ENCODE measurements around the gene ABCA8. TPM values are rescaled to one million over a fixed set of nuclear protein-coding genes. Genes with fewer than 3 reads are reported as not detected.

The ABCA8 gene
- total and polyA plus RNA-seq, 2 donors (not counting 1 experiment from before 2014, with no cell fraction given): 6.4 to 47.2 TPM

DNA sequence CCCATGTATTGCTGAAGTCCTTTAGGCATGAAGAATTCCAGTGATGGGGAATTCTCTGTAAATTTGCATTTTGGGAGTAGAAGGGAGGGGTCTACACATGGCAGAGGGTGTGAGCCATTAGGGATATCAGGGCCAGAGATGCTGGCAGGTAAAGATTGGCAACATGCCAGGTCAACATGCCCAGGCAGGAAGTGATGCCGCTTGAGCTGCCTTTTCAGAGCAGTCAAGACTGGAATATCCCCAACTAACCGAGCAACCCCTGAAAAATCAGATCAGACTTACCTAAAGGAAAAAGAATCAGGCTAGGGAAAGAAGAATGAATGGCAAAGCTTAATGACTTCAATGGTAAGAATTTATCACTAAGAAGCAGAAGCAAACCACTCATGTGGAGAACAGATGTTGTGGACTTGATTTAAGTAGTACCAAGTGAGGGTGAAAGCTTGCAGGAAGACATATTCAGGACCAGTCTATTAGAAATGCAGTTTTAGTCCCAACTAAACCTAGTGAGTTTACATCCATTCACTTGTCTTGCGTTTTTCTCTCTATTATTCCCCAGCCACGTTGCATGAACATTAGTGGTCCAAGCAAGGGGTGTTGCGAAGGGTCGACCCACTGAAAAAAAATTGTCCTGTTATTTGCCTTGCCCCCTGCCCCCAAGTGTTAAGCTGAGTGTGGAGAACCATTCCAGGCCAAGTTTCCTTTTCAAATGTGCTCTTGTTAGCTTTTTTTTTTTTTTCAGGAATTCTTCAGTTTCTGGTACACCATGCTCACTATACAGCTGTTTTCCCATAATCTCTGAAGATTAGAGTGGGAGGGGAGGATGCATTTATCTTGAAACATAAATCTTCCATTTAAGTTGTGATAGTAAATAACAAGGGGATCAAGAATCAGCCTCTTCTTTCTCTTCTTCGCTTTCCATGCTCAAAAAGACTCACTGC lies 105.2 kb downstream of the ABCA8 start:
- TF ChIP-seq, protein P1, sequence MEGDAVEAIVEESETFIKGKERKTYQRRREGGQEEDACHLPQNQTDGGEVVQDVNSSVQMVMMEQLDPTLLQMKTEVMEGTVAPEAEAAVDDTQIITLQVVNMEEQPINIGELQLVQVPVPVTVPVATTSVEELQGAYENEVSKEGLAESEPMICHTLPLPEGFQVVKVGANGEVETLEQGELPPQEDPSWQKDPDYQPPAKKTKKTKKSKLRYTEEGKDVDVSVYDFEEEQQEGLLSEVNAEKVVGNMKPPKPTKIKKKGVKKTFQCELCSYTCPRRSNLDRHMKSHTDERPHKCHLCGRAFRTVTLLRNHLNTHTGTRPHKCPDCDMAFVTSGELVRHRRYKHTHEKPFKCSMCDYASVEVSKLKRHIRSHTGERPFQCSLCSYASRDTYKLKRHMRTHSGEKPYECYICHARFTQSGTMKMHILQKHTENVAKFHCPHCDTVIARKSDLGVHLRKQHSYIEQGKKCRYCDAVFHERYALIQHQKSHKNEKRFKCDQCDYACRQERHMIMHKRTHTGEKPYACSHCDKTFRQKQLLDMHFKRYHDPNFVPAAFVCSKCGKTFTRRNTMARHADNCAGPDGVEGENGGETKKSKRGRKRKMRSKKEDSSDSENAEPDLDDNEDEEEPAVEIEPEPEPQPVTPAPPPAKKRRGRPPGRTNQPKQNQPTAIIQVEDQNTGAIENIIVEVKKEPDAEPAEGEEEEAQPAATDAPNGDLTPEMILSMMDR (conservative IDR thresholded peaks at IDR 0.05 in 1 of 2, IDR thresholded peaks at IDR 0.05 in 1 of 2; ENCODE audit: low read depth in 1 of 2, low read length in 2 of 2): no peak
- no peak for TF ChIP-seq EZH2 (IDR thresholded peaks at IDR 0.05; ENCODE audit: low read length, missing control alignments)
- Histone ChIP-seq H2AFZ (ENCODE audit: low read length) (no peak overlapping the region), H3K9ac (ENCODE audit: insufficient read depth, low read length) (no peak overlapping the region), H3K9me3 (ENCODE audit: control insufficient read depth, insufficient read depth, low read depth, low read length) (no peaks in the 10 kb centered on the region), H3K36me3 (ENCODE audit: control insufficient read depth, insufficient read depth, low read length) (no peaks in the 10 kb centered on the region), H3K27ac (ENCODE audit: insufficient read depth, low read length) (no peak overlapping the region), H3K4me3 (replicated peaks in 1 of 4; ENCODE audit: control extremely low read depth in 1 of 4, insufficient read depth in 1 of 4, low read depth in 3 of 4, low read length in 4 of 4) (no peak overlapping the region), H3K4me1 (ENCODE audit: control insufficient read depth, extremely low read depth, insufficient read depth, low read length) (no peaks in the 10 kb centered on the region), H3K27me3 (ENCODE audit: control insufficient read depth, insufficient read depth, low read length) (no peaks in the 10 kb centered on the region), H3K79me2 (ENCODE audit: control insufficient read depth, insufficient read depth, low read length) (no peaks in the 10 kb centered on the region), H4K20me1 (ENCODE audit: control insufficient read depth, extremely low read depth, insufficient read depth, low read length) (no peaks in the 10 kb centered on the region), H3K4me2 (ENCODE audit: extremely low read depth, insufficient read depth, low read length) (no peak overlapping the region)
- peak in 1 of 2 donors; percentile 5 for DNase-seq (ENCODE audit: low read depth in 2 of 2)

DNA sequence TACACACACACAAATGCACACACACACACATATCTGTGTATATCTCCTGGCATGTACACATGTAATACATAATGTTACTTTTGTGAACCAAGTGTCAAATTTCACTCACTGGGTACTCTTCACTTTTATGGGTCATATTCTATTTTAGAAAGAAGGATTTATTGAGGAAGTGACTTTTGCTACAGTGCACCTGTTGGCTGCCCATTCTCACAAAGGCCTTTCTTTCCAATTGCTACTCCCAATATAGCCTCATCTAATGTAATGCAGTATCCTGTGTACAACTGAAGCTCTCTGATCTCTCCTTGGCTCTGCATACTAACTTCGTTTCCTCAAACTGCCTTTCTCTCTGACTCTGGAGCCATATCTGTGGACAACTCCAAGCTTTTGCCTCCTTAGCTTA lies 107.5 kb downstream of the ABCA8 start:
- no peaks in the 10 kb centered on the region for H3K79me2 ChIP-seq (ENCODE audit: control insufficient read depth, insufficient read depth, low read length)
- H2AFZ ChIP-seq (ENCODE audit: low read length): no peak overlapping the region
- DNase-seq (ENCODE audit: low read depth in 2 of 2): no peak
- H3K36me3 ChIP-seq (ENCODE audit: control insufficient read depth, insufficient read depth, low read length): no peaks in the 10 kb centered on the region
- no peaks in the 10 kb centered on the region for H3K27me3 ChIP-seq (ENCODE audit: control insufficient read depth, insufficient read depth, low read length)
- no peak overlapping the region for H3K4me2 ChIP-seq (ENCODE audit: extremely low read depth, insufficient read depth, low read length)
- H3K9me3 ChIP-seq (ENCODE audit: control insufficient read depth, insufficient read depth, low read depth, low read length): no peaks in the 10 kb centered on the region
- no peaks in the 10 kb centered on the region for H3K4me1 ChIP-seq (ENCODE audit: control insufficient read depth, extremely low read depth, insufficient read depth, low read length)
- no peaks in the 10 kb centered on the region for H4K20me1 ChIP-seq (ENCODE audit: control insufficient read depth, extremely low read depth, insufficient read depth, low read length)
- no peak overlapping the region for H3K4me3 ChIP-seq (replicated peaks in 1 of 4; ENCODE audit: control extremely low read depth in 1 of 4, insufficient read depth in 1 of 4, low read depth in 3 of 4, low read length in 4 of 4)
- H3K27ac ChIP-seq (ENCODE audit: insufficient read depth, low read length): no peak overlapping the region
- no peak overlapping the region for H3K9ac ChIP-seq (ENCODE audit: insufficient read depth, low read length)
- no peak for TF ChIP-seq EZH2 (IDR thresholded peaks at IDR 0.05; ENCODE audit: low read length, missing control alignments)
- TF ChIP-seq, protein P1 (conservative IDR thresholded peaks at IDR 0.05 in 1 of 2, IDR thresholded peaks at IDR 0.05 in 1 of 2; ENCODE audit: low read depth in 1 of 2, low read length in 2 of 2): no peak

DNA sequence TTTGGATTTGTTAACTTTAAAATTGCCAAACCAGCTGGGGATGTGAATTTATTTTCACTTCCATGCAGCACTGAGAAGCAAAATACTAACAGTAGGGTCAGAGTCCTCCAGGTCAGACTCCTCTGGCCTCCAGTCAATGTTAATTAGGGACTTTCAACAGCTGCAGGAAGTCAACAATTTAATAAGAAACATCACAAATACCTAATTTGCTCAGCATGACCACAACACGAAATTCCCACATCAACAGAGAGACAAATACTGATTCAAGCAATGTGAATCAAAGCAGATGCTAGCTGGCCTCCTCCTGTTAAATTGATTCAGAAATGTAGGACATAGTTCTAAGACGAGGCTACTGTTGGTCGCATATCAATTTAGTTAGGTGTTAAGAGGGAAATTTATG lies 111.7 kb downstream of the ABCA8 start:
- no peak overlapping the region for H3K9ac ChIP-seq (ENCODE audit: insufficient read depth, low read length)
- no peak overlapping the region for H3K4me3 ChIP-seq (replicated peaks in 1 of 4; ENCODE audit: control extremely low read depth in 1 of 4, insufficient read depth in 1 of 4, low read depth in 3 of 4, low read length in 4 of 4)
- no peaks in the 10 kb centered on the region for H3K36me3 ChIP-seq (ENCODE audit: control insufficient read depth, insufficient read depth, low read length)
- no peaks in the 10 kb centered on the region for H3K4me1 ChIP-seq (ENCODE audit: control insufficient read depth, extremely low read depth, insufficient read depth, low read length)
- H2AFZ ChIP-seq (ENCODE audit: low read length): no peak overlapping the region
- H3K27me3 ChIP-seq (ENCODE audit: control insufficient read depth, insufficient read depth, low read length): no peaks in the 10 kb centered on the region
- no peaks in the 10 kb centered on the region for H4K20me1 ChIP-seq (ENCODE audit: control insufficient read depth, extremely low read depth, insufficient read depth, low read length)
- TF ChIP-seq, protein P1 (conservative IDR thresholded peaks at IDR 0.05 in 1 of 2, IDR thresholded peaks at IDR 0.05 in 1 of 2; ENCODE audit: low read depth in 1 of 2, low read length in 2 of 2): no peak
- no peak for TF ChIP-seq EZH2 (IDR thresholded peaks at IDR 0.05; ENCODE audit: low read length, missing control alignments)
- H3K79me2 ChIP-seq (ENCODE audit: control insufficient read depth, insufficient read depth, low read length): no peaks in the 10 kb centered on the region
- no peaks in the 10 kb centered on the region for H3K9me3 ChIP-seq (ENCODE audit: control insufficient read depth, insufficient read depth, low read depth, low read length)
- no peak overlapping the region for H3K27ac ChIP-seq (ENCODE audit: insufficient read depth, low read length)
- no peak for DNase-seq (ENCODE audit: low read depth in 2 of 2)
- no peak overlapping the region for H3K4me2 ChIP-seq (ENCODE audit: extremely low read depth, insufficient read depth, low read length)

All from fibroblast of lung (primary cell).